MV-4-11 (cell line): ENCODE data around the gene NOL6.
"Not testable (repeated sequence)": the region's sequence is repeated elsewhere in the genome, so short reads cannot be mapped to it uniquely, and the experiment has no call there.

Experiments
- DNase-seq: peaks from one replicate; lab custom pipeline; 2025; lab: John Stamatoyannopoulos, UW

The NOL6 gene

DNA sequence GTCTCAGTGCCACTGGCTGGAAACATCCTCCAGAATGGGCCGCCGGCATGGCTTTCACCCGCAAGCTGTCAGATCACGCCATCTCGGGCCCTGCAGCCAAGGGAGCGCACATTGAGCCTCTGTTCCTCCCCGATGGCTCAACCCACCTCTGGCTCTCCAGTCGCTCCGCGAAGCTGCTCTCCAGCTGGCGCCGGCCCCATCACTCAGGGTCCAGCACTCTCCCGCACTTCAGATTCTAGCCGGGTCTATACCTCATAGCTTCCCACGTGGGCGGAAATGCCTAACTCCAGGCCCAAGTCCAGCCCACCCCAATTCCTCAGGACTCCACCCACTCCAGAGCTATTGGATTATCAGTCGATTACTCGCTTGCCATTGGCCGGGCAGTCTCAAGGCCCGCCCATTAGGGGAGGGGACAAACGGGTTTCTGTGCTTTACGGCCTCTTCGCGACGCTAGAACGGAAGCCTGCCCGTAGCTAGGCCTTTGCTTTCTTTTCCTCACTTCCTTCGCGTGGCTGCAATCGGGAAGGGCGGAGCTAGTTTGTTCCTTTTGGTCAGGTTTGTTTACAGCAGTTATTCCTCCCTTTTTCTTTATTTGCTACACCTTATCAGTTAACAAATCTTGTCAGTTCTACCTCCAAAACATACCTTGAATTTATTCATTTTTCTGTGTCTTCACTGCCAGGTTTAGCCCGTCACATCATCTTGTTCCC, at the start of gene NOL6:
Gene NOL6 (minus strand): TSS at position 282 of the 710 bp plus-strand sequence. CDS start 82 bp downstream, at position 200.
- DNase-seq: peak; percentile 100

GRCh38 chr9:33521861-33522260, 48.1 kb upstream of the NOL6 start:
- DNase-seq: not testable (repeated sequence)

DNA sequence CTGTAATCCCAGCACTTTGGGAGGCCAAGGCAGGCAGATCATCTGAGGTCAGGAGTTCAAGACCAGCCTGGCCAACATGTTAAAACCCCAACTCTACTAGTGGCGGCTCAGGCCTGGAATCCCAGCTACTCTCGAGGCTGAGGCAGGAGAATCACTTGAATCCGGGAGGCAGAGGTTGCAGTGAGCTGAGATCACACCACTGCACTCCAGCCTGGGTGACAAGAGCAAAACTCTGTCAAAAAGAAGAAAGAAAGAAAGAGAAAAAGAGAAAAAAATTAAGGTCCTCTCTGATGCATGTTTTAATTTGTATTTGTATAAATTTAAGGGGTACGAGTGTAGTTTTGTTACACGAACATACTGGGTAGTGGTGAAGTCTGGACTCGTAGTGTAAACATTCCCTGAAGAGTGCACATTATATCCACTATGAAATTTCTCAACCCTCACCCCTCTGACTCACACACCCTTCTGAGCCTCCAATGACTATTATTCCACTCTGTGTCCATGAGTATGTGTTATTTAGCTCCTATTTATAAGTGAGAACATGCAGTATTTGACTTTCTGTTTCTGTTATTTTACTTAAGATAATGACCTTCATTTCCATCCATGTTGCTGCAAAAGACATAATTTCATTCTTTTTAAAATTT, 44.3 kb upstream of the NOL6 start:
- DNase-seq: peak; percentile 28

DNA sequence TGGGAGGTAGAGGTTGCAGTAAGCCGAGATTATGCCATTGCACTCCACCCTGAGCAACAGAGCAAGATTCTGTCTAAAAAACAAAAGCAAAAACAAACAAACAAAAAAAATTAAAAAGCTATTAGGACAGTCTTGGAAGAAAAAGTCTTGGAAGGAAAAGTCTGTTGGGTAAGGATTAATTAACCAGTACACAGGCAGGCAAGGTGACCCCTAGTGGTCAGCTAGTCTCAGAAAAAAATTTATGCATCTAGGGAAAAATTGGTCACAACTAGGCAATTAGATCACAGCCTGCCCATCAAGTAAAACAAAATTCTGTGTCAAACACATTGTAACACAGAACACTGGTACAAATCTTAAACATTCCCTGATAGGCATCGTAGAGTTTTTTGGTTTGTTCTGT, 43.6 kb upstream of the NOL6 start:
- peak; percentile 53 for DNase-seq

DNA sequence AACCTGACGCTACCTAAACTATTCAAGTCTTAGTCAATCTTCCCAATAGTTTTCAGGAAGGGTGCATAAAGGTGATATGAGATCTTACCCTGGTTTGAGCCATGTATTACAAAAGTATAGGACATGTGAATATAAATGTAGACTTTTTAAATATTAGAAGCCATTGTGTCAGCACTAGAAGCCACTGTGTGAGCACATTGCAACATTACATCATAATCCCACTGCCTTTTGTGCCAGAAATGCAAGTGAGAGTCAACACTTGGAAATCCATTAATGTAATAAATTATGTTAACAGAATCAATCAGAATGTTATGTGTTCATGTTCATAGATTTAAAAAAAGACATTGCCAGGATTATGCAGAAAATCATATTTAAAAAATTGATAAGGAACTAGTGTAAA, 42.7 kb upstream of the NOL6 start:
- peak; percentile 34 for DNase-seq

DNA sequence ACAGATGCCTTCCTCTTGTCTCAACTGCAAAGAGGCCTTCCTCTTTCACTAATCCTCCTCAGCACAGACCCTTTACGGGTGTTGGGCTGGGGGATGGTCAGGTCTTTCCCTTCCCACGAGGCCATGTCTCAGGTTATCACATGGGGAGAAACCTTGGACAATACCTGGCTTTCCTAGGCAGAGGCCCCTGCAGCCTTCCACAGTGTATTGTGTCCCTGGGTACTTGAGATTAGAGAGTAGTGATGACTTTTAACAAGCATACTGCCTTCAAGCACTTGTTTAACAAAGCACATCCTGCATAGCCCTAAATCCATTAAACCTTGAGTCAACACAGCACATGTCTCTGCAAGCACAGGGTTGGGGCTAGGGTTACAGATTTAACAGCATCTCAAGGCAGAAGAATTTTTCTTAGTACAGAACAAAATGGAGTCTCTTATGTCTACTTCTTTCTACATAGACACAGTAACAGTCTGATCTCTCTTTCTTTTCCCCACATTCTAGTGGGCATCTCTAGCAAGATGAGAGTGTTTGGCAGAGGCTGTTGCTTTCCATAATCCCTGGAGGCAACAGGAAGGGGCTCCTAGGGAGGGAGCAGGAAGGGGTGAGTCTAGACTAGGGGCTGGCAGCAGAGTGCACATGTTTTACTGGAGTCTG, 41.7 kb upstream of the NOL6 start:
- not testable (repeated sequence) for DNase-seq

- DNase-seq: not testable (repeated sequence)
Measured at GRCh38 chr9:33512535-33512934, 38.8 kb upstream of the NOL6 start.

- not testable (repeated sequence) for DNase-seq
Measured at GRCh38 chr9:33511184-33511517, 37.4 kb upstream of the NOL6 start.

GRCh38 chr9:33510262-33511183, 36.8 kb upstream of the NOL6 start:
- peak; percentile 29 for DNase-seq

GRCh38 chr9:33506626-33507370, 33.1 kb upstream of the NOL6 start:
- DNase-seq: no peak

GRCh38 chr9:33498387-33498786, 24.7 kb upstream of the NOL6 start:
- peak; percentile 31 for DNase-seq

- not testable (repeated sequence) for DNase-seq
Measured at GRCh38 chr9:33493819-33494218, 20.1 kb upstream of the NOL6 start.

DNA sequence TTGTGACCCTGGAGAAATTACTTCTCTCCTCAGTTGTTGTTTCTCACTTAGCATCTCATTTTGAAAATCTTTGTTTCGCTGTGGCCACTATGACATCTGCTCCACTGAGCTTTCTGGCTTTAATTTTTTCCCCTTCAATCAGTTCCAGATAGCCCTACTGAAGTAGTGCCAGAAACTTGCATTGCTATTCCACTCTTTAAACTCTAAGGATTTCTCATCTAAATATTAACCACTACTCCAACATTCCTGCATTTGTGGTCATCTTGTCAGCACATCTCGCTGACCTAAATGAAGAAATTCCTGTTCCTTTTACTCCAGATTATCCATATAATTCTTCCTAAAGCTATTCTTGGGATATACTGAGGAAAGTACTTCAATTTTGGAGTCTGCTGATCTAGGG, 15.3 kb upstream of the NOL6 start:
- no peak for DNase-seq

- not testable (repeated sequence) for DNase-seq
Measured at GRCh38 chr9:33485312-33485711, 11.6 kb upstream of the NOL6 start.

DNA sequence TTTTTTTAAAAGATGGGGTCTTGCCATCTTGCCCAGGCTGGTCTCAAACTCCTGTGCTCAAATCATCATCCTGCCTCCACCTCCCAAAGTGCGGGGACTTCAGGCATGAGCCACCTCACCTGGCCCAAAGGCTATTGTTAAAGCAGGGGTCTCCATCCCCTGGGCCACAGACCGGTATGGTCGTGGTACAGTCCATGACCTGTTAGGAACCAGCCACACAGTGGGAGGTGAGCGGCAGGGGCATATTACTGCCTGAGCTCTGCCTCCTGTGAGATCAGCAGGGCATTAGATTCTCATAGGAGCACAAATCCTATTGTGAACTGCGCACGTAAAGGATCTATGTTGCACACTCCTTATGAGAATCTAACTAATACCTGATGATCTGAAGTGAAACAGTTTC, 7.3 kb upstream of the NOL6 start:
- no peak for DNase-seq

DNA sequence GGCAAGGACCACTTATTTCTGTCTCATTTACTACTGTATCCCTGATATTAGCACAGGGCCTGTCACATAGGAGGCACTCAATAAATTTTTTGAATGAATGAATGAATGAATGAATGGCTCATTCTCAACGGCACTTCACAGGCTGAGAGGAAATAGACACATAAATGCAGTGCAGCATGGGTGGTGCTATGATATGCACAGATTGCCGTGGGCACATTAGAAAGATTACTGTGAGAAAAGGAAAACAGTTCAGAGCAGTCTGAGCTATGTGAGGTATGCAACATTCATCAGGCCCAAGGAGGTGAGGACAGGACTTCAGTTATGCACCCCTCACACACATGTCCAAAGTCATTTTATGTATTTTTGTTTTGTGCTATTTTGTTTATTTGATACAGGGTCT, 6.4 kb upstream of the NOL6 start:
- no peak for DNase-seq

GRCh38 chr9:33476503-33476902, 2.8 kb upstream of the NOL6 start:
- no peak for DNase-seq

DNA sequence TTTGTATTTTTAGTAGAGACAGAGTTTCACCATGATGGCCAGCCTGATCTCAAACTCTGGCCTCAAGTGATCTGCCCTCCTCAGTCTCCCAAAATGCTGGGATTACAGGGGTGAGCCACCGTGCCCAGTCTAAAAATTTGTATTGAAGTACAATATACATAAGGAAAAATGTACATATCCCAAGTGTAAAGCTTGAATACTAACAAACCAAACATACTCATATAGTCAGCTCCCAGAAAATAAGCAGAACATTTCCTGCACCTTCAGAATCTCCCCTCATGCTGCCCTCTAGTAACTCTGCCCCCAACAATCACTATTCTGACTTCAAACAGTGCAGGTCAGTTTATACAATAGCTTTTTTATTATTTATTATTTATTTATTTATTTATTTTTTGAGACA, 1.6 kb upstream of the NOL6 start:
- no peak for DNase-seq

DNA sequence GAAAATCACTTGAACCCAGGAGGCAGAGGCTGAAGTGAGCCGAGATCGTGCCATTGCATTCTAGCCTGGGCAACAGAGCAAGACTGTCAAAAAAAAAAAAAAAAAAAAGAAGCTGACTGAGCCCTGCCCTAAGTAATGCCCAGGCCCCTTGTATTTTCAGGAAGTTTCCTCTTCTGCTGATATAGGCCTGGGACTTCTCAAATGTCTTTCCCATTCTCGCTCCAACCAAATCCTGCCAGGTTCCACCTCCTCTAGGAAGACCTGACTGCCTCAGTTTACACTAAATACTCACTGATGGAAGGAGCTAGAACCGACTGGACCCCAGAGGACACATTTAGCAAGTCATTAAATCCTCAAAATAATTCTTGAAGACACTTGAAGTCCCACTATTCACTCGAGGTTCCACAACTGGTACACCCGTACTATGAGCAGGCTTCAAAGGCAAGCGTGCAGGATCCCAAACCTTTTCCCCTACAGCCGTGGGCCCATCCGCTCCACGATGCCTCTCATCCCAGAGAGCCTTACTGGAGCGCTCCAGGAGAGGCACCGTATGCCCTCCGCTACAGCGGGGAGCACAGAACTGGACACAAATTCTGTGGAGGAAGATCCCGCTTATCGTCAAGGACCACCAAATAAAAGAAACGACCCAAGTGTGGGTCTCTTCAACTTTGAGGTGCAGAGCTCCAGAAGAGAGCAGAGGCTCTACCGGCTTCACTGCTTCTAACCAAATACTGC, 676 bp downstream of the NOL6 start:
- no peak for DNase-seq

GRCh38 chr9:33472171-33472880, 1.4 kb downstream of the NOL6 start:
- no peak for DNase-seq
